Heart left ventricle (tissue), 13 donors: ENCODE results near the gene KCTD12.
A peak's percentile ranks its signal among the peaks of the same experiment; 100 is the strongest.

Source experiments
- POLR2A ChIP-seq, 2 donors: fragments of 450-650 bp; IDR thresholded peaks; one replicate each; pipeline ENCODE4 v1.6.1; 2017; ENCODE audit warnings: antibody characterized with exemption in 2 of 2, mild to moderate bottlenecking in 2 of 2, moderate library complexity in 2 of 2
- TF ChIP-seq, protein P1 (sequence below), 12 donors: fragments of 200-600 bp; sonication (generic) in 4 of 12; IDR thresholded peaks; one replicate each; pipeline versions ENCODE4 v1.5.0 to v1.8.0; 2018 to 2022; ENCODE audit warnings: antibody characterized with exemption in 12 of 12, mild to moderate bottlenecking in 5 of 12
- donor health status: ischemic (EF 13 %, LVEDD 7.1; RV severe dilation, severe dysfunction).
- donor health status: DM: no; HTN: yes; CAD: no.
- donor health status: DM: no; HTN: no; CAD: no.
- donor health status: ischemic (EF 25% LVEDD 6.9; RV normal size, moderate dysfunction).
- donor health status: ischemic (EF 25% LVEDD 5.7; RV mildly dilated, moderate dysfunction).
- donor health status: ischemic (EF 35%, LVEDD 5.7; RV mildly dilated, moderate dysfunction).
- donor health status: nonischemic (EF 11% LVEDD 7.7; RV severe dilation, severe dysfunction).
- donor health status: DM: yes; HTN: yes; CAD: no.
- donor health status: PGD.
- donor health status: ischemic (EF 29% LVEDD 5.4; RV normal size, mild dysfunction).
- donor health status: nonischemic (EF 23%, LVEDD 6.1; RV moderate dilation, normal function).

DNA sequence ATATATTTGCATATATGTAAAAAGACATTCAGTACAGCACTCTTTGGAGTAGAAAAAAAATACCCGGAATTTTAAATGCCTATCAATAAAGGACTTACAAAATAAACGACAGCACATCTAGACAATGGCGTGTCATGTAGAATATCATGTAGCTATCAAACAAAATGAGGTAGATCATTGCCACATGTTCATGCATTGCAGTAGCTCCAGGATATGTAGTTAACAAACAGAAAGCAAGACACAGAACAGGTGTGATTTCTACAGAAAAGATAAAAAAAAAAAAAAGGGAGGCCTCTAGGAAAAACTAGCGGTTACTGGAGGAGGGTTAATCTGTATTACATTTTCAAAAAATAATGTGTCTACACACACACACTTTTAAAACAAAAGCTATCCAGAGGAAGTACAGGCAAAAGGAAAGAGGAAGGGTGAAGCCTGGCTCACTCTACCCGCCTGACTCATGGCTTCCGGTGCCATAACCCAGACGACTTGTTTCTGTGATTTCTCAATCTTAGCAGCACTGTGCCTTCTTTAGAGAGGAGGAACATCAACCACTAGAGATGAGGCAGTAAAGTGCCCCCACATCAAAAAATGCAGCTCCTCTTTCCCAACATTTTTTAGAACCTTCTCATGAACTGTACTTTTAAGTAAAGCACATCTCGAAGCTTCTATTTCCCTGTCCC is 6.9 kb downstream of the KCTD12 start:
- TF ChIP-seq, protein P1, sequence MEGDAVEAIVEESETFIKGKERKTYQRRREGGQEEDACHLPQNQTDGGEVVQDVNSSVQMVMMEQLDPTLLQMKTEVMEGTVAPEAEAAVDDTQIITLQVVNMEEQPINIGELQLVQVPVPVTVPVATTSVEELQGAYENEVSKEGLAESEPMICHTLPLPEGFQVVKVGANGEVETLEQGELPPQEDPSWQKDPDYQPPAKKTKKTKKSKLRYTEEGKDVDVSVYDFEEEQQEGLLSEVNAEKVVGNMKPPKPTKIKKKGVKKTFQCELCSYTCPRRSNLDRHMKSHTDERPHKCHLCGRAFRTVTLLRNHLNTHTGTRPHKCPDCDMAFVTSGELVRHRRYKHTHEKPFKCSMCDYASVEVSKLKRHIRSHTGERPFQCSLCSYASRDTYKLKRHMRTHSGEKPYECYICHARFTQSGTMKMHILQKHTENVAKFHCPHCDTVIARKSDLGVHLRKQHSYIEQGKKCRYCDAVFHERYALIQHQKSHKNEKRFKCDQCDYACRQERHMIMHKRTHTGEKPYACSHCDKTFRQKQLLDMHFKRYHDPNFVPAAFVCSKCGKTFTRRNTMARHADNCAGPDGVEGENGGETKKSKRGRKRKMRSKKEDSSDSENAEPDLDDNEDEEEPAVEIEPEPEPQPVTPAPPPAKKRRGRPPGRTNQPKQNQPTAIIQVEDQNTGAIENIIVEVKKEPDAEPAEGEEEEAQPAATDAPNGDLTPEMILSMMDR (IDR thresholded peaks at IDR 0.05), result no peak
- peak in 1 of 2 donors; percentile 37 for TF ChIP-seq POLR2A (IDR thresholded peaks at IDR 0.05)
